Smooth muscle cell of the brain vasculature (primary cell): Measurements from ENCODE around the gene CYBB.

Experiments used
- DNase-seq: peaks from one replicate; pipeline ENCODE4 v3.0.0-alpha.2; 2012; ENCODE audit warnings: low read depth, low spot score

CYBB gene

GRCh38 chrX:37844622-37845021, 64.8 kb downstream of the CYBB start:
- DNase-seq, result no peak

- no peak for DNase-seq
Measured at GRCh38 chrX:37846141-37846540, 66.3 kb downstream of the CYBB start.

GRCh38 chrX:37846558-37846933, 66.7 kb downstream of the CYBB start:
- no peak for DNase-seq

GRCh38 chrX:37846934-37847732, 67.3 kb downstream of the CYBB start, which contains the start of gene DYNLT3:
Gene DYNLT3 (minus strand): TSS chrX:37847571. CDS start chrX:37847510, 61 bp downstream.
- DNase-seq, result no peak

- DNase-seq, result no peak
Measured at GRCh38 chrX:37847733-37848197, 67.9 kb downstream of the CYBB start.

GRCh38 chrX:37854148-37854547, 74.3 kb downstream of the CYBB start:
- no peak for DNase-seq

GRCh38 chrX:37854748-37855147, 74.9 kb downstream of the CYBB start:
- no peak for DNase-seq

- DNase-seq, result no peak
Measured at GRCh38 chrX:37860721-37861120, 80.9 kb downstream of the CYBB start.

GRCh38 chrX:37862851-37863250, 83.0 kb downstream of the CYBB start:
- DNase-seq, result no peak
